ENCODE results near the gene ZFP36L1.

DNA sequence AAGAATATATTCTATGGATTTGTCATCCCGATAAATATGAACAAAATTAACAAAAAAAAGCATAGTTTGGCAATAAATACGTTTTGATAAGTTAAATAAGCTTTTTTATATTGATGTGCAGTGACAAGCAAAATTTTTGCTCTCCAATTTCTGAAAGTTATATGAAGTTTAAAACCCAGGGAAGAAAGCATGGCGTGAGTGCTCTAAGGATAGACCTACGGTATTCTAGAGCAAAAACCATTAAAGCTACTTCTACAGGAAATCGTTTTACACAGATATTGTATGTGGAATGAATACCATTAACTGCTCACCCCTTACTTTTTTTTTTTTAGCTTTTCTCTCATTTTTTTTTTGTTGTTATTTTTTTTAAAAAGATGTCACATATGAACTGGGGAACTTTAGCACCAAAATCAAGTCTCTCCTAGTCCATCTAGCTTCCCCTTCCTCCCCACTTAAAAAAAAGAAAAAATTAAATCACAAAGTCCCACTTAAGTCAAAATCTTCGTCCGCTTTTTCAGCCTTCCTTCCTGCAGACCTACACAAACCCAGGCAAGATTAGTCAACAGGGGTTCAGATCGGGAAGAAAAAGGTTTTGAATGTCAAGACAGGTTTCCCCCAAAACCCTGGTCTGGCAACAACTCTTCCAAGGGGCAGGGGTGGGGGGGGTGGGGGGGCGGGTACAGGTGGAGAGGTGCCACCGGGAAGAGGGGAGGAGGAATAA lies 4.4 kb downstream of the ZFP36L1 start:
- no peak for TF ChIP-seq EP300 (IDR thresholded peaks at IDR 0.05)
- TF ChIP-seq, protein P1, sequence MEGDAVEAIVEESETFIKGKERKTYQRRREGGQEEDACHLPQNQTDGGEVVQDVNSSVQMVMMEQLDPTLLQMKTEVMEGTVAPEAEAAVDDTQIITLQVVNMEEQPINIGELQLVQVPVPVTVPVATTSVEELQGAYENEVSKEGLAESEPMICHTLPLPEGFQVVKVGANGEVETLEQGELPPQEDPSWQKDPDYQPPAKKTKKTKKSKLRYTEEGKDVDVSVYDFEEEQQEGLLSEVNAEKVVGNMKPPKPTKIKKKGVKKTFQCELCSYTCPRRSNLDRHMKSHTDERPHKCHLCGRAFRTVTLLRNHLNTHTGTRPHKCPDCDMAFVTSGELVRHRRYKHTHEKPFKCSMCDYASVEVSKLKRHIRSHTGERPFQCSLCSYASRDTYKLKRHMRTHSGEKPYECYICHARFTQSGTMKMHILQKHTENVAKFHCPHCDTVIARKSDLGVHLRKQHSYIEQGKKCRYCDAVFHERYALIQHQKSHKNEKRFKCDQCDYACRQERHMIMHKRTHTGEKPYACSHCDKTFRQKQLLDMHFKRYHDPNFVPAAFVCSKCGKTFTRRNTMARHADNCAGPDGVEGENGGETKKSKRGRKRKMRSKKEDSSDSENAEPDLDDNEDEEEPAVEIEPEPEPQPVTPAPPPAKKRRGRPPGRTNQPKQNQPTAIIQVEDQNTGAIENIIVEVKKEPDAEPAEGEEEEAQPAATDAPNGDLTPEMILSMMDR (IDR thresholded peaks at IDR 0.05): no peak
- TF ChIP-seq POLR2A (IDR thresholded peaks at IDR 0.05): no peak

Measured in stomach (tissue), 4 donors.